ENCODE results near the gene ALOX15B.
A peak's percentile ranks its signal among the peaks of the same experiment; 100 is the strongest.

DNA sequence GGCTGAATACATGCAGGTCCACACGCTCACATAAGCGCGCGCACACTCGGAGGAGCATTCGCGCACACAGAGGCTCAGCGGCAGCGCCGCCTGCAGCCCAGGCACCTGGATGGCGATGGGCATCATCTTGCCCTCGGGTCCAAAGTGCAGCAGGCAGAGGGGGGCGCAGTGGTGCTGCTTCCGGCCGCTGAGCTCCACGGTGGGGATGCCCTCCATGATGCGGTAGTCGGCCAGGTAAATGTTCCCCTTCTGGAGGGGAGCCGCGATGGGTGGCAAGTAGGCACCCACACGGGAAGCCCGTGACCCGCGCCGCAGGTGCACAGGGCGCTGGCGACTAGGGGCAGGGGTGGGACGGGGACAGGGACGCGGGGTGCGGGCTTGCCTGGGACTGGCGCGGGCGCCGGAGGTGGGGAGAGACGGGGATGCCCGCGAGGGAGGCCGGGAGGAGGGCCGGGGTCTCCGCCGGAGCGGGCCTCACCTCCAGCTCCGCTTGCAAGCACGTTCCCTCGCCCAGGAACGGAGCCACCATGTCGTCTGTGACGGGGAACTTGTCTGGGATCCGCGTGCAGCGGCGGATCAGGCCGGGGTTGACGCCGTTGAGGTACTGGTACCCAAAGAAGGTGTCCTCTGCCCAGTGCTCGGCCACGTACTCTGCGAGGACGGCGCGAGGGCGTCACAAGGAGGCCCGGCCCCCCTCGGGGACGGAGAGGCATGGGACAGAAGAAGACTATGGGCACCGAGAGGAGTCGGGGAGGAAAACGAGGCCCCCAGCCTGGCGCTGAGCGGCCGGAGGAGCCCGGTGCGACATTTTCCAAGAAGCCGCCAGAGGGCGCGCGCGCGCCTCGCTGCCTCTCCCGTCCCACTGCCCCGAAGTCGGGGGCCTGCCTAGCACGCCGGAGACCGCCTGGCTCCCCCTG, 40.7 kb downstream of the ALOX15B start:
- TF ChIP-seq, protein P1, sequence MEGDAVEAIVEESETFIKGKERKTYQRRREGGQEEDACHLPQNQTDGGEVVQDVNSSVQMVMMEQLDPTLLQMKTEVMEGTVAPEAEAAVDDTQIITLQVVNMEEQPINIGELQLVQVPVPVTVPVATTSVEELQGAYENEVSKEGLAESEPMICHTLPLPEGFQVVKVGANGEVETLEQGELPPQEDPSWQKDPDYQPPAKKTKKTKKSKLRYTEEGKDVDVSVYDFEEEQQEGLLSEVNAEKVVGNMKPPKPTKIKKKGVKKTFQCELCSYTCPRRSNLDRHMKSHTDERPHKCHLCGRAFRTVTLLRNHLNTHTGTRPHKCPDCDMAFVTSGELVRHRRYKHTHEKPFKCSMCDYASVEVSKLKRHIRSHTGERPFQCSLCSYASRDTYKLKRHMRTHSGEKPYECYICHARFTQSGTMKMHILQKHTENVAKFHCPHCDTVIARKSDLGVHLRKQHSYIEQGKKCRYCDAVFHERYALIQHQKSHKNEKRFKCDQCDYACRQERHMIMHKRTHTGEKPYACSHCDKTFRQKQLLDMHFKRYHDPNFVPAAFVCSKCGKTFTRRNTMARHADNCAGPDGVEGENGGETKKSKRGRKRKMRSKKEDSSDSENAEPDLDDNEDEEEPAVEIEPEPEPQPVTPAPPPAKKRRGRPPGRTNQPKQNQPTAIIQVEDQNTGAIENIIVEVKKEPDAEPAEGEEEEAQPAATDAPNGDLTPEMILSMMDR (IDR thresholded peaks at IDR 0.05), result peak; percentile 79
- no peak for TF ChIP-seq EP300 (IDR thresholded peaks at IDR 0.05; ENCODE audit: borderline replicate concordance in 1 of 2, low read depth in 1 of 2, low read length in 1 of 2)
- TF ChIP-seq POLR2AphosphoS5 (IDR thresholded peaks at IDR 0.05; ENCODE audit: low read depth, low read length), result no peak
- TF ChIP-seq, protein P2, sequence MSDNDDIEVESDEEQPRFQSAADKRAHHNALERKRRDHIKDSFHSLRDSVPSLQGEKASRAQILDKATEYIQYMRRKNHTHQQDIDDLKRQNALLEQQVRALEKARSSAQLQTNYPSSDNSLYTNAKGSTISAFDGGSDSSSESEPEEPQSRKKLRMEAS (IDR thresholded peaks at IDR 0.05; ENCODE audit: low read depth), result peak; percentile 82
- TF ChIP-seq FOSL2 (IDR thresholded peaks at IDR 0.05; ENCODE audit: borderline replicate concordance, low read depth), result no peak
- no peak for TF ChIP-seq TCF12 (IDR thresholded peaks at IDR 0.05)
- TF ChIP-seq, protein P3, sequence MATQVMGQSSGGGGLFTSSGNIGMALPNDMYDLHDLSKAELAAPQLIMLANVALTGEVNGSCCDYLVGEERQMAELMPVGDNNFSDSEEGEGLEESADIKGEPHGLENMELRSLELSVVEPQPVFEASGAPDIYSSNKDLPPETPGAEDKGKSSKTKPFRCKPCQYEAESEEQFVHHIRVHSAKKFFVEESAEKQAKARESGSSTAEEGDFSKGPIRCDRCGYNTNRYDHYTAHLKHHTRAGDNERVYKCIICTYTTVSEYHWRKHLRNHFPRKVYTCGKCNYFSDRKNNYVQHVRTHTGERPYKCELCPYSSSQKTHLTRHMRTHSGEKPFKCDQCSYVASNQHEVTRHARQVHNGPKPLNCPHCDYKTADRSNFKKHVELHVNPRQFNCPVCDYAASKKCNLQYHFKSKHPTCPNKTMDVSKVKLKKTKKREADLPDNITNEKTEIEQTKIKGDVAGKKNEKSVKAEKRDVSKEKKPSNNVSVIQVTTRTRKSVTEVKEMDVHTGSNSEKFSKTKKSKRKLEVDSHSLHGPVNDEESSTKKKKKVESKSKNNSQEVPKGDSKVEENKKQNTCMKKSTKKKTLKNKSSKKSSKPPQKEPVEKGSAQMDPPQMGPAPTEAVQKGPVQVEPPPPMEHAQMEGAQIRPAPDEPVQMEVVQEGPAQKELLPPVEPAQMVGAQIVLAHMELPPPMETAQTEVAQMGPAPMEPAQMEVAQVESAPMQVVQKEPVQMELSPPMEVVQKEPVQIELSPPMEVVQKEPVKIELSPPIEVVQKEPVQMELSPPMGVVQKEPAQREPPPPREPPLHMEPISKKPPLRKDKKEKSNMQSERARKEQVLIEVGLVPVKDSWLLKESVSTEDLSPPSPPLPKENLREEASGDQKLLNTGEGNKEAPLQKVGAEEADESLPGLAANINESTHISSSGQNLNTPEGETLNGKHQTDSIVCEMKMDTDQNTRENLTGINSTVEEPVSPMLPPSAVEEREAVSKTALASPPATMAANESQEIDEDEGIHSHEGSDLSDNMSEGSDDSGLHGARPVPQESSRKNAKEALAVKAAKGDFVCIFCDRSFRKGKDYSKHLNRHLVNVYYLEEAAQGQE (IDR thresholded peaks at IDR 0.05; ENCODE audit: low read depth, low read length), result no peak
- TF ChIP-seq TAF1 (IDR thresholded peaks at IDR 0.05; ENCODE audit: borderline replicate concordance, low read depth, low read length), result no peak
- TF ChIP-seq, protein P4, sequence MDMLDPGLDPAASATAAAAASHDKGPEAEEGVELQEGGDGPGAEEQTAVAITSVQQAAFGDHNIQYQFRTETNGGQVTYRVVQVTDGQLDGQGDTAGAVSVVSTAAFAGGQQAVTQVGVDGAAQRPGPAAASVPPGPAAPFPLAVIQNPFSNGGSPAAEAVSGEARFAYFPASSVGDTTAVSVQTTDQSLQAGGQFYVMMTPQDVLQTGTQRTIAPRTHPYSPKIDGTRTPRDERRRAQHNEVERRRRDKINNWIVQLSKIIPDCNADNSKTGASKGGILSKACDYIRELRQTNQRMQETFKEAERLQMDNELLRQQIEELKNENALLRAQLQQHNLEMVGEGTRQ (IDR thresholded peaks at IDR 0.05; ENCODE audit: borderline replicate concordance, low read depth, low read length), result no peak
- TF ChIP-seq RFX5 (IDR thresholded peaks at IDR 0.05; ENCODE audit: low read length), result no peak
- peak; percentile 60 for TF ChIP-seq RAD21 (IDR thresholded peaks at IDR 0.05; ENCODE audit: low read length)
- no peak for TF ChIP-seq YY1 (IDR thresholded peaks at IDR 0.05; ENCODE audit: low read depth)
- TF ChIP-seq MEF2A (IDR thresholded peaks at IDR 0.05; ENCODE audit: borderline replicate concordance, low read depth), result no peak
- no peak for TF ChIP-seq SIN3A (IDR thresholded peaks at IDR 0.05; ENCODE audit: borderline replicate concordance, low read depth, low read length)
